Stomach (tissue), 9 donors: ENCODE measurements around the gene TNFSF10. TPM values are rescaled to one million over a fixed set of nuclear protein-coding genes. Genes with fewer than 3 reads are reported as not detected.
A peak's percentile ranks its signal among the peaks of the same experiment; 100 is the strongest.

ENCODE experiments used
- DNase-seq, 2 donors: peaks; one replicate each; pipeline versions ENCODE4 v3.0.0 to v3.0.0-alpha.2; 2013 to 2019
- H3K27ac ChIP-seq, 5 donors: fragments of 200-600 bp in 4 of 5; sonication (generic) in 4 of 5; one replicate each; pipeline ENCODE4 v1.5.1; 2013 to 2019; ENCODE audit warnings: mild to moderate bottlenecking in 1 of 5, moderate library complexity in 1 of 5
- H3K27me3 ChIP-seq, 3 donors: fragments of 200-600 bp; sonication (generic); one replicate each; pipeline ENCODE4 v1.5.1; 2017 to 2019; ENCODE audit warnings: mixed run types in 1 of 3
- H3K36me3 ChIP-seq, 4 donors: fragments of 200-600 bp; sonication (generic); 1 replicate in 3 of 4; 2 replicates in 1 of 4; pipeline ENCODE4 v1.5.1; 2016 to 2019
- H3K4me1 ChIP-seq, 4 donors: fragments of 200-600 bp; sonication (generic); one replicate each; pipeline ENCODE4 v1.5.1; 2016 to 2019
- H3K4me3 ChIP-seq, 4 donors: fragments of 200-600 bp; sonication (generic) in 3 of 4; one replicate each; pipeline ENCODE4 v1.5.1; 2016 to 2019; ENCODE audit warnings: mild to moderate bottlenecking in 1 of 4
- H3K9me3 ChIP-seq, 4 donors: fragments of 200-600 bp; sonication (generic); one replicate each; pipeline ENCODE4 v1.5.1; 2016 to 2019
- EP300 ChIP-seq: sonication (generic); formaldehyde crosslinking; IDR thresholded peaks from one replicate; pipeline ENCODE4 v1.6.1; 2017; ENCODE audit warnings: antibody characterized with exemption
- POLR2A ChIP-seq, 4 donors: fragments of 450-650 bp; IDR thresholded peaks; one replicate each; pipeline ENCODE4 v1.6.1; 2016; ENCODE audit warnings: antibody characterized with exemption in 4 of 4, control low read depth in 2 of 4, mild to moderate bottlenecking in 1 of 4, moderate library complexity in 1 of 4
- POLR2AphosphoS5 ChIP-seq, 3 donors: sonication (generic); formaldehyde crosslinking; IDR thresholded peaks; one replicate each; pipeline ENCODE4 v1.6.1; 2016; ENCODE audit warnings: antibody characterized with exemption in 3 of 3
- WGBS, 5 donors: extraction: QIAGEN DNeasy Blood & Tissue Kit in 3 of 5; methylation state at CpG; one replicate each; pipeline versions ENCODE4 v1.1.5 to v1.1.7; 2013 to 2018; 5-methylcytosine and 5-hydroxymethylcytosine counted together
- intact Hi-C: fragments of 100-400 bp; cut with DNase I; formaldehyde crosslinking; loops from one replicate; pipeline ENCODE4 v1.15.1; 2023; ENCODE audit warnings: low total_unique reads
- polyA plus RNA-seq, 3 donors: library from polyadenylated mRNA; stranded (reverse); fragments of 200-250 nt; gene quantifications; one replicate each; pipeline ENCODE4 v1.2.3, GENCODE V29; 2013
- total RNA-seq, 5 donors: library from RNA; depleted of rRNA; stranded (reverse); fragments of >200 nt; gene quantifications; one replicate each; pipeline versions ENCODE4 v1.1.0 to v1.2.3, GENCODE V29; 2014 to 2016
- TF ChIP-seq, protein P1 (sequence below), 7 experiments: fragments of 450-650 bp in 4 of 7; fragments of 200-600 bp in 3 of 7; sonication (generic) in 3 of 7; IDR thresholded peaks; one replicate each; pipeline ENCODE4 v1.5.1; 2016 to 2019; ENCODE audit warnings: antibody characterized with exemption in 7 of 7, control low read depth in 2 of 7, mild to moderate bottlenecking in 1 of 7
- donor health status: healthy with polysubstance abuse.
- donor health status: Bipolar disorder and iron deficiency.
- donor health status: healthy.

The TNFSF10 gene
- total and polyA plus RNA-seq, 8 donors = 4.0 to 84.2 (median 23.8) TPM

DNA sequence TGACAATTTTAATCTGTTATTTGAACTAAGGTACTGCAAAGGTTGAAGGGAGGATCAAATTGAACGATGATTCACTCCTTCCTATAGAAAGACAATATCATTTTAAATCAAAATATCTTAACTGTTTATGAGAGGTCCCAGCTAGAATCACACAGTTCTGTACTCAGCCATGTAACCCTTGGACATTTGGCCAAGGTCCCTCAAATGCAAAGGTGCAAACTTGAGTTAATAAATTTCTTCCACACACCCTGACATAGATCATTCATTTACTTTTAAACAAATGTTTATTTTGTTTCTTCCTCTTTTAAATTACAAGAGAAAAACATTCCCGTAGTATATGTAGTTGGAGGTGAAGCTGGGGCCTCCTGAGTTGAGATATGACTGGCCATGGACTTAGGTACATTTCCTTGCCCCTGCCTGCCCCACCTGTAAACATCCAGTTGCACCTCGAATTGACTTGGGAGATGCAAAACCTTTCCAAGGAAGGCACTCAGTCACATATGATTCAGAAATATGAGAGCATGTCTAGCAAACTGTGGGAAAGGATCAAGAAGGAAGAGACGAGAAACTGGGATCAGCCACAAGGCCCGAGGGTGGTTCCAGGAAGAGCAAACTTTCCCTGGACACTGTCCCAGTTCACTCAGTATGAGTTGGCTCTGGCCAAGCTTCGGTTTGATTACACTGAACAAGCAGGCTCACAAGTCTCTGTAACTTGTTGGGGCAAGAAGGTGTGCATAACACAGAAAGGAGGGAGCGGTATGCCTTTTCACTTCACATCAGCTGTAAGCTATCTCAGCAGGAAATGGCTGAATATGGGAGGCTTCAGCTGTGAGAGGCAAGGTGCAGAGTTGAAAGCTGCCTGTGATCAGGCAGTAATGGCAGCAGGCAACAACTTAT lies 6.7 kb downstream of the TNFSF10 start:
- peak overlapping the region; percentile 69 to 91 (median 74) for H3K27ac ChIP-seq
- H3K4me1 ChIP-seq = peaks cover 59 to 100% (median 80%) of the 10 kb centered on the region in 4 donors
- 16 to 33% (median 19%) methylated on average over 7 of the region's 7 CpGs for WGBS, 5 donors
- no peaks in the 10 kb centered on the region for H3K27me3 ChIP-seq
- intact Hi-C loops = no loop called here
- H3K4me3 ChIP-seq = peak overlapping the region in 1 of 4 donors; percentile 14
- H3K9me3 ChIP-seq = no peaks in the 10 kb centered on the region
- H3K36me3 ChIP-seq = peaks cover 0 to 37% (median 29%) of the 10 kb centered on the region in 4 donors
- peak; percentile 74 to 85 for DNase-seq
- no peak for TF ChIP-seq EP300
- TF ChIP-seq POLR2AphosphoS5 (IDR thresholded peaks at IDR 0.05) = peak; percentile 24 to 93 (median 85)
- TF ChIP-seq POLR2A (IDR thresholded peaks at IDR 0.05) = no peak
- TF ChIP-seq, protein P1, sequence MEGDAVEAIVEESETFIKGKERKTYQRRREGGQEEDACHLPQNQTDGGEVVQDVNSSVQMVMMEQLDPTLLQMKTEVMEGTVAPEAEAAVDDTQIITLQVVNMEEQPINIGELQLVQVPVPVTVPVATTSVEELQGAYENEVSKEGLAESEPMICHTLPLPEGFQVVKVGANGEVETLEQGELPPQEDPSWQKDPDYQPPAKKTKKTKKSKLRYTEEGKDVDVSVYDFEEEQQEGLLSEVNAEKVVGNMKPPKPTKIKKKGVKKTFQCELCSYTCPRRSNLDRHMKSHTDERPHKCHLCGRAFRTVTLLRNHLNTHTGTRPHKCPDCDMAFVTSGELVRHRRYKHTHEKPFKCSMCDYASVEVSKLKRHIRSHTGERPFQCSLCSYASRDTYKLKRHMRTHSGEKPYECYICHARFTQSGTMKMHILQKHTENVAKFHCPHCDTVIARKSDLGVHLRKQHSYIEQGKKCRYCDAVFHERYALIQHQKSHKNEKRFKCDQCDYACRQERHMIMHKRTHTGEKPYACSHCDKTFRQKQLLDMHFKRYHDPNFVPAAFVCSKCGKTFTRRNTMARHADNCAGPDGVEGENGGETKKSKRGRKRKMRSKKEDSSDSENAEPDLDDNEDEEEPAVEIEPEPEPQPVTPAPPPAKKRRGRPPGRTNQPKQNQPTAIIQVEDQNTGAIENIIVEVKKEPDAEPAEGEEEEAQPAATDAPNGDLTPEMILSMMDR (IDR thresholded peaks at IDR 0.05) = no peak

DNA sequence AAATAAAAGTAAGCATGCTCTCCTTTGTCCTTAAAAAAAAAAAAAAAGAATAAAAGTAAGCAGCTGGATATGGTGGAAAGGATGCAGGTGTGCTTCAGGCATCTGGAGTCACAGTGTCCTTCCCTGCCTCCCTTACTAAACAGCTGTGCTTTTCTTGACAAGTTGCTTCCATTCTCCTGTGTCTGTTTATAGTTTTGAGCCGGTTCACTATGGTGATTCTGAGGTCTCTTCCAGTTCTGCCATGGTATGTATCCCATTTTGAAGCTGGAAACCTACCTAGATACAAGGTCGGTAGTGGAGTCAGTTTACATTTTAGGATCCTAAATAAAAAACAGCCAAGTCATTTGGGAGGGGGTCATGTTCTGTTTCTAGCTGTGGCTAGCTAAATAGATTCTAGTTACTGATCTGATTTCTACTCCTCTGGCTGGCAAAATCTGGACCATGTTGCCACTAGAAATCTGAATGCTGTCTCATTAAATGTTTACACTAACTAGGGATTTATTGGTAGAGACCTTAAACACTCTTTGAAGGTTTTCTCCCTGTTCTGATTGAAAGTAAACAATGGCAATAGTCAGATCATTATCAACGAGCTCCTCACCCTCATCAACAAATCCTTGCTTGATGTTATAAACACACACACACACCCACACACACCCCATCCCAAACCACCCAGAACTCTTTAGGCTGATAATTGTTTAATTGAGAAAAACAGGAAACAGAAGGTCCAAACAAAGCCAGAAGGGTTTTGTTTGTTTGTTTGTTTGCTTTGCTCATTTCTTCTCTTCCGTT lies 7.9 kb downstream of the TNFSF10 start:
- 31 to 43% (median 39%) methylated on average over 4 of the region's 4 CpGs for WGBS, 5 donors
- H3K27me3 ChIP-seq = no peaks in the 10 kb centered on the region
- H3K27ac ChIP-seq = peak overlapping the region; percentile 24 to 91 (median 74)
- H3K4me1 ChIP-seq = peaks cover 55 to 88% (median 74%) of the 10 kb centered on the region in 4 donors
- H3K4me3 ChIP-seq = no peak overlapping the region
- no peaks in the 10 kb centered on the region for H3K9me3 ChIP-seq
- DNase-seq = peak in 1 of 2 donors; percentile 41
- TF ChIP-seq, protein P1 (IDR thresholded peaks at IDR 0.05) = no peak
- intact Hi-C loops = no loop called here
- H3K36me3 ChIP-seq = peaks cover 5 to 49% (median 41%) of the 10 kb centered on the region in 4 donors

DNA sequence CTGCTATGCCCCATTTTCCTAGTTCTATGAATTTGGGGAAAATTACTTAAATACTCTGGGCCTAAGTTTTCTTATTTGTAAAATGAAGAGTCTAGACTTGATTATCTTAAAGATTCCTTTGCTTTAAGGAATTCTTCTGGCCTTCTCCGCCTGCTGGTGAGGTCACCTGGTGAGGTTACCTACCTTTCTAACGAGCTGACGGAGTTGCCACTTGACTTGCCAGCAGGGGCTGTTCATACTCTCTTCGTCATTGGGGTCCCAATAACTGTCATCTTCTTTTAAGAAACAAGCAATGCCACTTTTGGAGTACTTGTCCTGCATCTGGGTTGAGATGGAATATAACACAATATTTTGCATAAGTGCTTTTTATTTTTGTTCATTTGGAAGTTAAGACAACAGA lies 8.6 kb downstream of the TNFSF10 start:
- TF ChIP-seq POLR2AphosphoS5 (IDR thresholded peaks at IDR 0.05) = no peak
- TF ChIP-seq POLR2A (IDR thresholded peaks at IDR 0.05) = no peak
- TF ChIP-seq, protein P1 (IDR thresholded peaks at IDR 0.05) = no peak
- no peak for TF ChIP-seq EP300
- peaks cover 49 to 81% (median 68%) of the 10 kb centered on the region in 4 donors for H3K4me1 ChIP-seq
- DNase-seq = no peak
- no peaks in the 10 kb centered on the region for H3K9me3 ChIP-seq
- intact Hi-C loops = no loop called here
- peak overlapping the region in 2 of 5 donors; percentile 18 to 91 for H3K27ac ChIP-seq
- H3K4me3 ChIP-seq = no peak overlapping the region
- WGBS, 5 donors = 83 to 88% (median 85%) methylated on average over 4 of the region's 4 CpGs
- peaks cover 5 to 55% (median 44%) of the 10 kb centered on the region in 4 donors for H3K36me3 ChIP-seq
- H3K27me3 ChIP-seq = no peaks in the 10 kb centered on the region

DNA sequence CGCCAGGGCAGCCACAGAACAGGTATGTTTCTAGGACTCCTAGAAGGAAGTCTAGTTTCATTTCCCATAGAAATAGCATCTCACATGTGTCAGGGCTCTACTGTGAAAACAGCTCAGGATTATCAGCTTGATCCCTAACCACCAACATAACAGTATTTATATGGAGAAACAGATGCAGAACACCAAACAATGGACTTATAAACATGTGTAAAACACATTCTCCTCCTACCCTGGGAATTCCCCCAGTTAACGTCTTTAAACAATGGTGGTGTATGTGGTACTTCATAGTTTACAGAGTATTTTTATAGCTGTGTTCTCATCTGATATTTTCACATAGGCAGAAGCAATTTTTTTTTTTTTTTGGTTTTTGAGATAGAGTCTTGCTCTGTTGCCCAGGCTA lies 9.7 kb downstream of the TNFSF10 start:
- Histone ChIP-seq H3K9me3 (no peaks in the 10 kb centered on the region), H3K4me3 (no peak overlapping the region), H3K36me3 (peaks cover 5 to 67% (median 55%) of the 10 kb centered on the region in 4 donors), H3K27ac (peak overlapping the region in 4 of 5 donors; percentile 16 to 91 (median 56)), H3K27me3 (no peaks in the 10 kb centered on the region), H3K4me1 (peaks cover 39 to 69% (median 56%) of the 10 kb centered on the region in 4 donors)
- 41 to 63% (median 51%) methylated on average over 2 of the region's 2 CpGs for WGBS, 5 donors
- peak in 1 of 2 donors; percentile 23 for DNase-seq
- TF ChIP-seq POLR2A (IDR thresholded peaks at IDR 0.05) (no peak), POLR2AphosphoS5 (IDR thresholded peaks at IDR 0.05) (no peak), EP300 (no peak)
- TF ChIP-seq, protein P1 (IDR thresholded peaks at IDR 0.05) = no peak
- intact Hi-C loops = no loop called here
